ENCODE results near the gene IL17RE. TPM values are rescaled to one million over a fixed set of nuclear protein-coding genes. Genes with fewer than 3 reads are reported as not detected.

The IL17RE gene
- polyA plus RNA-seq, 3 donors: 0.27 TPM; not detected in 2

DNA sequence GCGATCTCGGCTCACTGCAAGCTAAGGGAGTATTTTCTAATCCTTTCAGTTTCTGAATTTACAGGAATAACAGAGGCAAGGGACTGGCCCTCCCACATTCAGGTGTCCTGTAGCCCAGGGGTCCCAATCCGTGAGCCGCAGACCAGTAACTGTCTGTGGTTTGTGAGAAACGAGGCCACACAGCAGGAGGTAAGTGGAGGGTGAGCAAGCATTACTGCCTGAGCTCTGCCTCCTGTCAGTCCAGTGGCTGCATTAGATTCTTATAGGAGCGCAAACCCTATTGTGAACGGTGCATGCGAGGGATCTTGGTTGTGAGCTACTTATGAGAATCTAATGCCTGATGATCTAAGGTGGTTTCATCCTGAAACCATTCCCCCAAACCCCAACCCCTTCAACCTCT, 9.2 kb downstream of the IL17RE start:
- intact Hi-C loops (cut with micrococcal nuclease): no loop called here
- H3K4me3 Mint-ChIP-seq: peak overlapping the region in 1 of 2 donors; percentile 59
- no peaks in the 10 kb centered on the region for H4K20me1 ChIP-seq (ENCODE audit: insufficient read depth, low read length)
- H3K36me3 ChIP-seq (replicated peaks in 1 of 2; ENCODE audit: control insufficient read depth in 1 of 2, insufficient read depth in 2 of 2, low read length in 2 of 2): no peaks in the 10 kb centered on the region
- TF ChIP-seq, protein P1, sequence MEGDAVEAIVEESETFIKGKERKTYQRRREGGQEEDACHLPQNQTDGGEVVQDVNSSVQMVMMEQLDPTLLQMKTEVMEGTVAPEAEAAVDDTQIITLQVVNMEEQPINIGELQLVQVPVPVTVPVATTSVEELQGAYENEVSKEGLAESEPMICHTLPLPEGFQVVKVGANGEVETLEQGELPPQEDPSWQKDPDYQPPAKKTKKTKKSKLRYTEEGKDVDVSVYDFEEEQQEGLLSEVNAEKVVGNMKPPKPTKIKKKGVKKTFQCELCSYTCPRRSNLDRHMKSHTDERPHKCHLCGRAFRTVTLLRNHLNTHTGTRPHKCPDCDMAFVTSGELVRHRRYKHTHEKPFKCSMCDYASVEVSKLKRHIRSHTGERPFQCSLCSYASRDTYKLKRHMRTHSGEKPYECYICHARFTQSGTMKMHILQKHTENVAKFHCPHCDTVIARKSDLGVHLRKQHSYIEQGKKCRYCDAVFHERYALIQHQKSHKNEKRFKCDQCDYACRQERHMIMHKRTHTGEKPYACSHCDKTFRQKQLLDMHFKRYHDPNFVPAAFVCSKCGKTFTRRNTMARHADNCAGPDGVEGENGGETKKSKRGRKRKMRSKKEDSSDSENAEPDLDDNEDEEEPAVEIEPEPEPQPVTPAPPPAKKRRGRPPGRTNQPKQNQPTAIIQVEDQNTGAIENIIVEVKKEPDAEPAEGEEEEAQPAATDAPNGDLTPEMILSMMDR (IDR thresholded peaks at IDR 0.05): no peak
- no peak overlapping the region for H3K4me3 ChIP-seq (replicated peaks in 1 of 3; ENCODE audit: low read depth in 2 of 3, low read length in 3 of 3)
- no peaks in the 10 kb centered on the region for H3K9me3 Mint-ChIP-seq
- peaks cover 43% of the 10 kb centered on the region for H3K4me1 Mint-ChIP-seq
- H3K9me3 ChIP-seq (replicated peaks in 1 of 2; ENCODE audit: control insufficient read depth in 1 of 2, insufficient read depth in 1 of 2, low read length in 2 of 2): no peaks in the 10 kb centered on the region
- H3K27ac ChIP-seq (ENCODE audit: low read depth in 1 of 2, low read length in 2 of 2): no peak overlapping the region
- H3K27me3 Mint-ChIP-seq (ENCODE audit: low read depth in 3 of 3): no peaks in the 10 kb centered on the region
- H3K27ac Mint-ChIP-seq: peak overlapping the region in 1 of 7 donors; percentile 77
- no peak overlapping the region for H3K9ac ChIP-seq (ENCODE audit: insufficient read depth, low read length, poor library complexity, severe bottlenecking)
- no peak overlapping the region for H3K4me2 ChIP-seq (replicated peaks; ENCODE audit: extremely low read depth, low read length, poor library complexity, severe bottlenecking)
- no peaks in the 10 kb centered on the region for H3K79me2 ChIP-seq (ENCODE audit: insufficient read depth, low read length)
- H3K36me3 Mint-ChIP-seq: no peaks in the 10 kb centered on the region
- H2AFZ ChIP-seq (ENCODE audit: insufficient read depth, low read depth, low read length, poor library complexity, severe bottlenecking): no peak overlapping the region
- H3K27me3 ChIP-seq (ENCODE audit: control insufficient read depth in 2 of 2, insufficient read depth in 2 of 2, low read length in 2 of 2): no peaks in the 10 kb centered on the region
- no peak for DNase-seq
- 24% methylated on average over 5 of the region's 8 CpGs for WGBS (ENCODE audit: insufficient coverage)
- H3K4me1 ChIP-seq (ENCODE audit: control insufficient read depth in 1 of 2, insufficient read depth in 2 of 2, low read length in 2 of 2): peaks cover 28 to 40% of the 10 kb centered on the region in 2 donors

DNA sequence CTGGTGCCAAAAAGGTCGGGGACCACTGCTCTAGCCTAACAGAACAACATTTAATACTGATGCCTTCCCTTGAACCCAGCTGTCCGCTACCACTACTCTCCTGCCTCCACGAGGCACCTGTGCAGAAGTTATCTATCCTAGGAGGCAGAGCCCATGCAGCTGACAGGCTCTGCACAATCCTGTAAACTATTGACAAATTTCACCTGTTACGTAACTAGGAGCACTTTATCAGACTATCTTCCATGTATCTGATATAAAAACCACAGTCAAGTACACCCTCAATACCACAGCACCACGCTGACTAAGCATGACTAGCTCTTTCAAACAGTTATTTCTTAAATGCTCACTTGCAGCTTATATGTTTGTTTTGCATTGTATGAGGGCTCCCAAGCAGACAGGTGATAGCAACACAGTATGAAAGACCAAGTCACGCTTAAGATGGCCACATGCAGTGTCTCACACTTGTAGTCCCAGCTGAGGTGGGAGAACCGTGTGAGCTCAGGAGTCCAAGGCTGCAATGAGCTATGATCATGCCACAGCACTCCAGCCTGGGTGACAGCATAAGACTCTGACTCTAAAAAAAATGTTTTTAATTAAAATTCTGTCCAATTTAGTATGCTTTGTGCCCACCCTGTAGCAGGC, 9.8 kb downstream of the IL17RE start:
- Mint-ChIP-seq H3K36me3 (no peaks in the 10 kb centered on the region), H3K27me3 (ENCODE audit: low read depth in 3 of 3) (no peaks in the 10 kb centered on the region), H3K27ac (peak overlapping the region in 2 of 7 donors; percentile 28 to 77), H3K4me3 (peak overlapping the region in 1 of 2 donors; percentile 59), H3K9me3 (no peaks in the 10 kb centered on the region), H3K4me1 (peaks cover 46% of the 10 kb centered on the region)
- Histone ChIP-seq H4K20me1 (ENCODE audit: insufficient read depth, low read length) (no peaks in the 10 kb centered on the region), H3K4me3 (replicated peaks in 1 of 3; ENCODE audit: low read depth in 2 of 3, low read length in 3 of 3) (no peak overlapping the region), H2AFZ (ENCODE audit: insufficient read depth, low read depth, low read length, poor library complexity, severe bottlenecking) (no peak overlapping the region), H3K36me3 (replicated peaks in 1 of 2; ENCODE audit: control insufficient read depth in 1 of 2, insufficient read depth in 2 of 2, low read length in 2 of 2) (no peaks in the 10 kb centered on the region), H3K27ac (ENCODE audit: low read depth in 1 of 2, low read length in 2 of 2) (no peak overlapping the region), H3K9ac (ENCODE audit: insufficient read depth, low read length, poor library complexity, severe bottlenecking) (no peak overlapping the region), H3K79me2 (ENCODE audit: insufficient read depth, low read length) (no peaks in the 10 kb centered on the region), H3K27me3 (ENCODE audit: control insufficient read depth in 2 of 2, insufficient read depth in 2 of 2, low read length in 2 of 2) (no peaks in the 10 kb centered on the region), H3K9me3 (replicated peaks in 1 of 2; ENCODE audit: control insufficient read depth in 1 of 2, insufficient read depth in 1 of 2, low read length in 2 of 2) (no peaks in the 10 kb centered on the region), H3K4me2 (replicated peaks; ENCODE audit: extremely low read depth, low read length, poor library complexity, severe bottlenecking) (no peak overlapping the region), H3K4me1 (ENCODE audit: control insufficient read depth in 1 of 2, insufficient read depth in 2 of 2, low read length in 2 of 2) (peaks cover 34 to 46% of the 10 kb centered on the region in 2 donors)
- DNase-seq: peak in 1 of 3 donors; percentile 11
- 14% methylated on average over 6 of the region's 7 CpGs for WGBS (ENCODE audit: insufficient coverage)
- TF ChIP-seq, protein P1 (IDR thresholded peaks at IDR 0.05): no peak
- intact Hi-C loops (cut with micrococcal nuclease): no loop called here
